HepG2 (cell line): ENCODE results near the gene GTF2A1L. TPM values are rescaled to one million over a fixed set of nuclear protein-coding genes. Genes with fewer than 3 reads are reported as not detected.

Source experiments
- ATAC-seq: fragments of 200-7000 bp; cut with Tn5 transposase; 3 replicates; pipeline ENCODE4 v1.9.1; 2020; ENCODE audit warnings: mild to moderate bottlenecking, moderate library complexity
- BruUV-seq: library from RNA; stranded (reverse); fragments of 400-500 nt; replicated peaks from 2 replicates; lab custom pipeline; 2021; lab: Mats Ljungman, UMichigan
- CTCF ChIA-PET: fragments of 300-600 bp; formaldehyde crosslinking; extraction: SDS; loops from one replicate; lab custom pipeline; 2021; ENCODE audit warnings: low total read pairs, inconsistent platforms, low intra/inter-chr PET ratio; lab: Yijun Ruan, JAX
- POLR2A ChIA-PET: fragments of 350-600 bp; sonication (Branson Sonifier 250); formaldehyde crosslinking; loops from one replicate; lab custom pipeline; 2020; ENCODE audit warnings: antibody characterized with exemption, inconsistent platforms; lab: Yijun Ruan, JAX
- DNase-seq: peaks from one replicate; pipeline ENCODE4 v3.0.0-alpha.2; 2015; ENCODE audit warnings: low spot score
- FAIRE-seq: peaks from 3 replicates; lab custom pipeline; 2011; peaks lifted over from hg19 to GRCh38; lab: Jason Lieb, UNC
- H2AFZ ChIP-seq: one replicate; pipeline ENCODE4 v1.6.1; 2011; ENCODE audit warnings: low read length, inconsistent platforms
- H3K27ac ChIP-seq: fragments of 300-600 bp; 3 replicates; pipeline ENCODE4 v1.8.0; 2011; ENCODE audit warnings: mixed run types, mild to moderate bottlenecking, mixed read lengths, low read length, inconsistent platforms; ENCODE audit not compliant: insufficient read depth; ENCODE audit errors: extremely low read length
- H3K27me3 ChIP-seq, 2 experiments: fragments of 200-600 bp in 1 of 2; 2 replicates in 1 of 2; 3 replicates in 1 of 2; pipeline versions ENCODE4 v1.6.0 to v1.8.0; 2011; ENCODE audit warnings: low read length in 2 of 2, mild to moderate bottlenecking in 2 of 2, moderate library complexity in 2 of 2, inconsistent platforms in 1 of 2; ENCODE audit not compliant: insufficient read depth in 2 of 2, control insufficient read depth in 1 of 2
- H3K36me3 ChIP-seq, 2 experiments: fragments of 200-600 bp in 1 of 2; replicated peaks in 1 of 2; 2 replicates in 1 of 2; 3 replicates in 1 of 2; pipeline versions ENCODE4 v1.5.1 to v1.8.0; 2011; ENCODE audit warnings: low read length in 2 of 2, inconsistent platforms in 1 of 2; ENCODE audit not compliant: insufficient read depth in 2 of 2, control insufficient read depth in 1 of 2
- H3K4me1 ChIP-seq: 2 replicates; pipeline ENCODE4 v1.5.1; 2012; ENCODE audit warnings: low read length, inconsistent platforms; ENCODE audit not compliant: insufficient read depth
- H3K4me2 ChIP-seq: 2 replicates; pipeline ENCODE4 v1.6.0; 2011; ENCODE audit warnings: low read depth, low read length, inconsistent platforms
- H3K4me3 ChIP-seq, 3 experiments: fragments of 200-600 bp in 1 of 3; sonication (generic), shearing (Covaris generic) in 1 of 3; replicated peaks in 1 of 3; 2 replicates each; pipeline ENCODE4 v1.5.1; 2011 to 2016; ENCODE audit warnings: low read length in 3 of 3, inconsistent platforms in 2 of 3, low read depth in 2 of 3, mild to moderate bottlenecking in 2 of 3, control low read depth in 1 of 3, mixed read lengths in 1 of 3; ENCODE audit not compliant: insufficient read depth in 1 of 3
- H3K79me2 ChIP-seq: one replicate; pipeline ENCODE4 v1.6.1; 2011; ENCODE audit warnings: low read length, inconsistent platforms; ENCODE audit not compliant: insufficient read depth
- H3K9ac ChIP-seq: 2 replicates; pipeline ENCODE4 v1.6.0; 2011; ENCODE audit warnings: mild to moderate bottlenecking, low read depth, low read length, inconsistent platforms; ENCODE audit not compliant: insufficient read depth
- H3K9me3 ChIP-seq: 2 replicates; pipeline ENCODE4 v1.5.1; 2012; ENCODE audit warnings: mild to moderate bottlenecking, low read length
- H4K20me1 ChIP-seq: 2 replicates; pipeline ENCODE4 v1.6.0; 2011; ENCODE audit warnings: inconsistent platforms, mild to moderate bottlenecking, low read length, moderate library complexity; ENCODE audit not compliant: insufficient read depth
- ERF ChIP-seq: IDR thresholded peaks from 2 replicates; pipeline ENCODE4 v1.6.1; 2018; ENCODE audit warnings: missing biosample characterization, missing genetic modification reagents
- GATA4 ChIP-seq: sonication (generic); IDR thresholded peaks from 2 replicates; pipeline ENCODE4 v1.6.1; 2016; ENCODE audit warnings: antibody characterized with exemption, low read depth, borderline replicate concordance
- JARID2 ChIP-seq: sonication (generic); formaldehyde crosslinking; IDR thresholded peaks from 2 replicates; pipeline ENCODE4 v1.8.1; 2023; ENCODE audit warnings: missing genetic modification reagents, inconsistent platforms; ENCODE audit not compliant: insufficient replicate concordance
- JUND ChIP-seq: sonication (generic); formaldehyde crosslinking; IDR thresholded peaks from 2 replicates; pipeline ENCODE4 v1.8.0; 2022; ENCODE audit warnings: mild to moderate bottlenecking, missing genetic modification reagents
- MATR3 ChIP-seq: sonication (generic); formaldehyde crosslinking; IDR thresholded peaks from 2 replicates; pipeline ENCODE4 v1.4.0; 2020; ENCODE audit warnings: missing genetic modification reagents
- MXD1 ChIP-seq: sonication (generic); formaldehyde crosslinking; IDR thresholded peaks from 2 replicates; pipeline ENCODE4 v1.4.0; 2020; ENCODE audit warnings: mild to moderate bottlenecking, missing genetic modification reagents
- NFATC3 ChIP-seq: sonication (generic); formaldehyde crosslinking; IDR thresholded peaks from 2 replicates; pipeline ENCODE4 v1.5.1; 2020; ENCODE audit warnings: mild to moderate bottlenecking, missing genetic modification reagents
- RAD21 ChIP-seq: fragments of 450-650 bp; formaldehyde crosslinking; IDR thresholded peaks from 2 replicates; pipeline ENCODE4 v1.5.0; 2020; ENCODE audit warnings: mild to moderate bottlenecking
- SMYD3 ChIP-seq: sonication (generic); formaldehyde crosslinking; IDR thresholded peaks from 2 replicates; pipeline ENCODE4 v1.8.1; 2023; ENCODE audit warnings: mild to moderate bottlenecking, missing genetic modification reagents
- TEAD2 ChIP-seq: sonication (generic); formaldehyde crosslinking; IDR thresholded peaks from 2 replicates; pipeline ENCODE4 v1.9.0; 2021; ENCODE audit warnings: missing genetic modification reagents
- TFDP2 ChIP-seq: sonication (generic); formaldehyde crosslinking; IDR thresholded peaks from 2 replicates; pipeline ENCODE4 v1.4.0; 2020; ENCODE audit warnings: missing genetic modification reagents
- ZNF296 ChIP-seq: sonication (generic); formaldehyde crosslinking; conservative IDR thresholded peaks from 2 replicates; pipeline ENCODE4 v1.5.0; 2020; ENCODE audit warnings: mild to moderate bottlenecking, missing genetic modification reagents
- ZNF333 ChIP-seq: sonication (generic); formaldehyde crosslinking; IDR thresholded peaks from 2 replicates; pipeline ENCODE4 v1.4.0; 2020; ENCODE audit warnings: mild to moderate bottlenecking, missing genetic modification reagents, borderline replicate concordance
- ZNF639 ChIP-seq: conservative IDR thresholded peaks from 2 replicates; pipeline ENCODE4 v1.6.1; 2018; ENCODE audit warnings: missing genetic modification reagents
- ZSCAN31 ChIP-seq: sonication (generic); formaldehyde crosslinking; IDR thresholded peaks from 2 replicates; pipeline ENCODE4 v1.5.0; 2020; ENCODE audit warnings: low read depth, mild to moderate bottlenecking, missing genetic modification reagents
- WGBS: methylation state at CpG from one replicate; pipeline ENCODE4 v1.1.6; 2017; ENCODE audit warnings: low lambda C conversion rate; 5-methylcytosine and 5-hydroxymethylcytosine counted together
- in situ Hi-C: cut with HindIII; loops from 2 replicates; pipeline ENCODE4 v1.10.0; 2017; ENCODE audit warnings: low pct_unique_long_range_greater_than_20kb; ENCODE audit not compliant: extremely low pct_ligation_motif_present
- intact Hi-C: fragments of 100-400 bp; cut with micrococcal nuclease; formaldehyde crosslinking; loops from one replicate; pipeline ENCODE4 v1.10.0; 2022; ENCODE audit not compliant: unreplicated experiment
- polyA plus RNA-seq, 8 experiments: library from polyadenylated mRNA; depleted of rRNA in 3 of 8; stranded (reverse) in 7 of 8; unstranded in 1 of 8; fragments of >200 nt; fragmentation: Illumina TruSeq in 4 of 8; extraction: Trizol in 4 of 8; gene quantifications; 2 replicates each; pipeline versions ENCODE4 v1.2.1 to v1.2.3, GENCODE V29; 2011 to 2016; ENCODE audit warnings: low read depth in 4 of 8, missing spikeins in 1 of 8, mixed read lengths in 1 of 8; ENCODE audit not compliant: insufficient read depth in 1 of 8
- total RNA-seq, 5 experiments: library from RNA; depleted of rRNA; stranded (reverse); fragments of >200 nt; fragmentation: Illumina TruSeq; extraction: Trizol; gene quantifications; 2 replicates each; pipeline ENCODE4 v1.2.3, GENCODE V29; 2016; ENCODE audit warnings: low read depth in 1 of 5

The GTF2A1L gene
- total and polyA plus RNA-seq, 2 of the 13 experiments (the other 11 are each of a cell fraction or from before 2014, with no cell fraction given) = not detected

- in situ Hi-C loops (no loop called here), intact Hi-C loops (no loop called here)
- FAIRE-seq = no peak
- WGBS = 22% methylated on average over 4 of the region's 4 CpGs
- no TSS peak for BruUV-seq
- H3K4me3 ChIP-seq = no peak overlapping the region
- ATAC-seq = no peak
- DNase-seq = no peak
- H3K79me2 ChIP-seq = no peaks in the 10 kb centered on the region
- POLR2A ChIA-PET = no interaction called here
- H3K27ac ChIP-seq = no peak overlapping the region
- CTCF ChIA-PET = no interaction called here
- no peak overlapping the region for H3K9ac ChIP-seq
- no peak for TF ChIP-seq ZNF333 (CRISPR knock-in tag)
- no peak for TF ChIP-seq NFATC3 (CRISPR knock-in tag)
- no peak for TF ChIP-seq GATA4
- TF ChIP-seq ZSCAN31 (CRISPR knock-in tag) = no peak
- no peak for TF ChIP-seq TFDP2 (CRISPR knock-in tag)
- no peak for TF ChIP-seq ZNF639 (CRISPR knock-in tag)
- no peak for TF ChIP-seq MXD1 (CRISPR knock-in tag)
- no peak for TF ChIP-seq ZNF296 (CRISPR knock-in tag)
- TF ChIP-seq JARID2 (CRISPR knock-in tag) = no peak
- TF ChIP-seq MATR3 (CRISPR knock-in tag) = no peak
- TF ChIP-seq RAD21 (CRISPR knock-in tag) = no peak
- no peak for TF ChIP-seq SMYD3 (CRISPR knock-in tag)
- no peak for TF ChIP-seq ERF
- no peak for TF ChIP-seq JUND (CRISPR knock-in tag)
- no peak for TF ChIP-seq TEAD2 (CRISPR knock-in tag)
- TF ChIP-seq, all 625 proteins: peak for 0
- Histone ChIP-seq H3K27me3 (no peaks in the 10 kb centered on the region), H3K4me2 (no peak overlapping the region), H3K9me3 (no peaks in the 10 kb centered on the region), H4K20me1 (no peaks in the 10 kb centered on the region), H3K36me3 (no peaks in the 10 kb centered on the region), H3K4me1 (no peaks in the 10 kb centered on the region), H2AFZ (no peak overlapping the region)
These were observed 75.4 kb downstream of the GTF2A1L start for GRCh38 chr2:48693066-48693465.
